ENCODE results near the gene RCCD1. TPM values are rescaled to one million over a fixed set of nuclear protein-coding genes. Genes with fewer than 3 reads are reported as not detected.

The RCCD1 gene
- total RNA-seq, 1 experiment from 2014 or later, result 22.8 TPM

- TF ChIP-seq CTCF (conservative IDR thresholded peaks at IDR 0.05), result no peak
- H2AK5ac ChIP-seq (ENCODE audit: insufficient read length, low read length), result no peak overlapping the region
- H2AFZ ChIP-seq (ENCODE audit: low read length), result no peak overlapping the region
- H2BK5ac ChIP-seq (ENCODE audit: insufficient read length, low read length), result no peak overlapping the region
- Mint-ChIP-seq H3K27me3 (ENCODE audit: low read depth) (no peaks in the 10 kb centered on the region), H3K4me3 (peak overlapping the region; percentile 77 to 80), H3K4me1 (peaks cover 15 to 16% of the 10 kb centered on the region in 2 experiments), H3K27ac (peak overlapping the region in 1 of 3 experiments; percentile 61; a peak in 1 of 7 replicates), H3K9me3 (no peaks in the 10 kb centered on the region), H3K36me3 (ENCODE audit: insufficient read depth in 1 of 3, low read depth in 3 of 3) (peaks cover 14 to 48% (median 44%) of the 10 kb centered on the region in 3 experiments)
- H3K23me2 ChIP-seq (ENCODE audit: insufficient read length, low read depth, low read length, poor library complexity, severe bottlenecking), result peaks cover 15% of the 10 kb centered on the region
- no peak overlapping the region for H3T11ph ChIP-seq (ENCODE audit: low read length)
- peak overlapping the region; percentile 41 for H3K4me2 ChIP-seq (ENCODE audit: insufficient read depth, insufficient read length, low read length)
- H4K5ac ChIP-seq (ENCODE audit: insufficient read length, low read depth, low read length), result no peak overlapping the region
- H3K79me2 ChIP-seq (ENCODE audit: insufficient read depth, low read length), result no peaks in the 10 kb centered on the region
- H2BK12ac ChIP-seq (ENCODE audit: insufficient read length, low read depth, low read length), result no peak overlapping the region
- H3K9ac ChIP-seq (ENCODE audit: extremely low read depth, insufficient read length, low read length), result no peak overlapping the region
- H2BK15ac ChIP-seq (ENCODE audit: low read depth, low read length), result no peak overlapping the region
- no peak overlapping the region for H3K23ac ChIP-seq (ENCODE audit: insufficient read length, low read depth, low read length)
- no peak overlapping the region for H3K27ac ChIP-seq (ENCODE audit: insufficient read length, low read depth, low read length)
- no peak overlapping the region for H3K4ac ChIP-seq (ENCODE audit: low read depth, low read length)
- no CpG with 5 or more reads among the region's 63 CpGs for WGBS (ENCODE audit: extremely low coverage, insufficient read length, low lambda C conversion rate)
- peaks cover 7% of the 10 kb centered on the region; the same call in 1 of the 2 replicates for H3K4me1 ChIP-seq (ENCODE audit: insufficient read depth, low read length)
- no peaks in the 10 kb centered on the region for H3K9me3 ChIP-seq (ENCODE audit: control insufficient read depth, low read depth, low read length)
- H2BK20ac ChIP-seq (ENCODE audit: low read depth, low read length, poor library complexity, severe bottlenecking), result no peak overlapping the region
- H3K27me3 ChIP-seq (ENCODE audit: insufficient read depth, low read length), result no peaks in the 10 kb centered on the region
- H4K8ac ChIP-seq (replicated peaks; ENCODE audit: insufficient read length, low read depth, low read length), result no peak overlapping the region
- H3K18ac ChIP-seq (ENCODE audit: insufficient read length, low read depth, low read length), result peak overlapping the region; percentile 63
- no peak overlapping the region for H2BK120ac ChIP-seq (ENCODE audit: low read depth, low read length, poor library complexity, severe bottlenecking)
- no peaks in the 10 kb centered on the region for H3K79me1 ChIP-seq (ENCODE audit: insufficient read depth, low read depth, low read length, poor library complexity, severe bottlenecking)
- peaks cover 3% of the 10 kb centered on the region for H4K20me1 ChIP-seq (ENCODE audit: control insufficient read depth, insufficient read depth, insufficient read length)
- H3K14ac ChIP-seq (ENCODE audit: insufficient read depth, low read length), result peak overlapping the region; percentile 62; the same call in 1 of the 2 replicates
- no peak overlapping the region for H4K91ac ChIP-seq (ENCODE audit: insufficient read length, low read depth, low read length)
- no peak overlapping the region for H3K56ac ChIP-seq (ENCODE audit: insufficient read length, low read depth, low read length)
- DNase-seq, result peak; percentile 64
Observed at GRCh38 chr15:90957031-90957790, 2.5 kb downstream of the RCCD1 start.

Measured in H9 (cell line).